ENCODE measurements around the gene MTMR8.
"Not testable (repeated sequence)": the region's sequence is repeated elsewhere in the genome, so short reads cannot be mapped to it uniquely, and the experiment has no call there.

The MTMR8 gene

GRCh38 chrX:64427787-64428186 is 32.5 kb upstream of the MTMR8 start:
- Histone ChIP-seq H3K27ac (no peak overlapping the region), H3K4me1 (ENCODE audit: control insufficient read depth in 1 of 2, insufficient read depth in 1 of 2, low read depth in 1 of 2, low read length in 1 of 2) (no peaks in the 10 kb centered on the region), H3K9me3 (no peaks in the 10 kb centered on the region), H3K4me3 (ENCODE audit: low read depth in 1 of 2, low read length in 1 of 2) (no peak overlapping the region), H3K36me3 (no peaks in the 10 kb centered on the region), H3K27me3 (no peaks in the 10 kb centered on the region)
- no peak for TF ChIP-seq CTCF (IDR thresholded peaks at IDR 0.05)

- no peak overlapping the region for H3K4me3 ChIP-seq (ENCODE audit: low read depth in 1 of 2, low read length in 1 of 2)
- H3K27ac ChIP-seq: no peak overlapping the region
- H3K4me1 ChIP-seq (ENCODE audit: control insufficient read depth in 1 of 2, insufficient read depth in 1 of 2, low read depth in 1 of 2, low read length in 1 of 2): no peaks in the 10 kb centered on the region
- no peaks in the 10 kb centered on the region for H3K9me3 ChIP-seq
- TF ChIP-seq CTCF (IDR thresholded peaks at IDR 0.05): no peak
- H3K36me3 ChIP-seq: no peaks in the 10 kb centered on the region
- H3K27me3 ChIP-seq: no peaks in the 10 kb centered on the region
Measured at GRCh38 chrX:64427281-64427680, 32.0 kb upstream of the MTMR8 start.

GRCh38 chrX:64409730-64410129 is 14.5 kb upstream of the MTMR8 start:
- H3K4me1 ChIP-seq (ENCODE audit: control insufficient read depth in 1 of 2, insufficient read depth in 1 of 2, low read depth in 1 of 2, low read length in 1 of 2); H3K9me3 ChIP-seq; H3K4me3 ChIP-seq (ENCODE audit: low read depth in 1 of 2, low read length in 1 of 2); H3K27ac ChIP-seq; H3K36me3 ChIP-seq; H3K27me3 ChIP-seq: not testable (repeated sequence)

GRCh38 chrX:64398088-64398487 is 2.8 kb upstream of the MTMR8 start:
- TF ChIP-seq CTCF (IDR thresholded peaks at IDR 0.05): no peak
- no peaks in the 10 kb centered on the region for H3K9me3 ChIP-seq
- H3K4me3 ChIP-seq (ENCODE audit: low read depth in 1 of 2, low read length in 1 of 2): no peak overlapping the region
- H3K36me3 ChIP-seq: no peaks in the 10 kb centered on the region
- no peak overlapping the region for H3K27ac ChIP-seq
- no peaks in the 10 kb centered on the region for H3K27me3 ChIP-seq
- peaks cover 0 to 3% of the 10 kb centered on the region in 2 experiments for H3K4me1 ChIP-seq (ENCODE audit: control insufficient read depth in 1 of 2, insufficient read depth in 1 of 2, low read depth in 1 of 2, low read length in 1 of 2)

- Histone ChIP-seq H3K36me3 (no peaks in the 10 kb centered on the region), H3K27ac (no peak overlapping the region), H3K4me1 (ENCODE audit: control insufficient read depth in 1 of 2, insufficient read depth in 1 of 2, low read depth in 1 of 2, low read length in 1 of 2) (peaks cover 0 to 3% of the 10 kb centered on the region in 2 experiments), H3K4me3 (ENCODE audit: low read depth in 1 of 2, low read length in 1 of 2) (peak overlapping the region; percentile 40 to 58), H3K27me3 (no peaks in the 10 kb centered on the region), H3K9me3 (no peaks in the 10 kb centered on the region)
- TF ChIP-seq CTCF (IDR thresholded peaks at IDR 0.05): no peak
Measured at GRCh38 chrX:64395568-64395929, 297 bp upstream of the MTMR8 start.

GRCh38 chrX:64394059-64394873 is 986 bp downstream of the MTMR8 start:
- Histone ChIP-seq H3K27ac (no peak overlapping the region), H3K9me3 (no peaks in the 10 kb centered on the region), H3K4me3 (ENCODE audit: low read depth in 1 of 2, low read length in 1 of 2) (peak overlapping the region in 1 of 2 experiments; percentile 40), H3K36me3 (no peaks in the 10 kb centered on the region), H3K4me1 (ENCODE audit: control insufficient read depth in 1 of 2, insufficient read depth in 1 of 2, low read depth in 1 of 2, low read length in 1 of 2) (peaks cover 0 to 3% of the 10 kb centered on the region in 2 experiments), H3K27me3 (no peaks in the 10 kb centered on the region)
- TF ChIP-seq CTCF (IDR thresholded peaks at IDR 0.05): no peak

All from neutrophil (primary cell).